LNCaP clone FGC (cell line): ENCODE results near the gene LMLN.
"Not testable (repeated sequence)": the region's sequence is repeated elsewhere in the genome, so short reads cannot be mapped to it uniquely, and the experiment has no call there.

ENCODE experiments used
- DNase-seq: peaks from one replicate; pipeline ENCODE4 v3.0.0-alpha.2; 2011; ENCODE audit warnings: low read depth
- H3K4me3 ChIP-seq: 2 replicates; pipeline ENCODE4 v1.5.1; 2011; ENCODE audit warnings: mild to moderate bottlenecking, low read depth, low read length, control low read depth
- TF ChIP-seq, protein P1 (sequence below): IDR thresholded peaks from 2 replicates; pipeline ENCODE4 v1.5.1; 2012; ENCODE audit warnings: mild to moderate bottlenecking; ENCODE audit not compliant: control insufficient read depth, insufficient read depth; ENCODE audit errors: extremely low read depth

The LMLN gene

DNA sequence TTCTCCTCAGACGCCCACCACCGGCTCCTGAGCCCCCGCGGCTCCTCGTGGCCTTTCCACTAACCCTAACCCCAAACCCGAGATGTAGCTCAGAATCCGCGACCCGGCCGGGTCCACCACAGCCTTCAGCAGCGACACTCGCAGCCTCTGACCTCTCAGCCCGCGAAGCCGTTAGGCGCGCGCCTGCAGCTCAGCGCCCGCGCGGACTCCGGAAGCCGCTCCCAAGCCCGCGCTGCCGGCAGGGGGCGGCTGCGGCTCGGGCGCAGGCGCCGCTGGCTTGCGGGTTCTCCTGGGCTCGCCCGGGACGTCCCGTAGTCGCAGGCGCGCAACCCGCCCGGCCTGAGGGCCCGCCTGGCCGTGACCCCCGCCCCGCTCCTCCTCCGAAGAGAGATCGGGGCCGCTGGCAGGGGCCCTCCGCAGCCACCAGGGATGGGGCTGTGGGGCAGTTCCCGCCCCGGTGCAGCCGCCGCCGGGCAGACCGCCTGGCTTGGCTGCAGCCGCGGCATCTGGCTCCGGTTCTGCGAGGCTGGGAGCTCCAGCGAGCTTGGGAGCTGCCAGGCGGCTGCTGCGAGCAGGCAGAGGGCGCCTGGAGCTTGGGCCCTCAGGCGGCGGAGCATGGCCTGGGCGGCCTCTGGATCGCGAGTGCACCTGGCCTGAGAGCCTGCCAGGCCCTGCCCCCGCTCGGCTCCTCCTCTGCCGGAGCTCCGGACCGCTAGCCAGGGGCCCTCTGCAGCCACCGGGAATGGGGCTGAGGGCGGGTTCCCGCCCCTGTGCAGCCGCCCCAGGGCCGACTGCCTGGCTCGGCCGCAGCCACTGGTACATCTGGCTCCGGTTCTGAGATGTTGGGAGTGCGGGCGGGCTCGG, 120.7 kb downstream of the LMLN start:
- peak overlapping the region; percentile 29; the same call in 1 of the 2 replicates for H3K4me3 ChIP-seq
- DNase-seq = peak; percentile 61
- TF ChIP-seq, protein P1, sequence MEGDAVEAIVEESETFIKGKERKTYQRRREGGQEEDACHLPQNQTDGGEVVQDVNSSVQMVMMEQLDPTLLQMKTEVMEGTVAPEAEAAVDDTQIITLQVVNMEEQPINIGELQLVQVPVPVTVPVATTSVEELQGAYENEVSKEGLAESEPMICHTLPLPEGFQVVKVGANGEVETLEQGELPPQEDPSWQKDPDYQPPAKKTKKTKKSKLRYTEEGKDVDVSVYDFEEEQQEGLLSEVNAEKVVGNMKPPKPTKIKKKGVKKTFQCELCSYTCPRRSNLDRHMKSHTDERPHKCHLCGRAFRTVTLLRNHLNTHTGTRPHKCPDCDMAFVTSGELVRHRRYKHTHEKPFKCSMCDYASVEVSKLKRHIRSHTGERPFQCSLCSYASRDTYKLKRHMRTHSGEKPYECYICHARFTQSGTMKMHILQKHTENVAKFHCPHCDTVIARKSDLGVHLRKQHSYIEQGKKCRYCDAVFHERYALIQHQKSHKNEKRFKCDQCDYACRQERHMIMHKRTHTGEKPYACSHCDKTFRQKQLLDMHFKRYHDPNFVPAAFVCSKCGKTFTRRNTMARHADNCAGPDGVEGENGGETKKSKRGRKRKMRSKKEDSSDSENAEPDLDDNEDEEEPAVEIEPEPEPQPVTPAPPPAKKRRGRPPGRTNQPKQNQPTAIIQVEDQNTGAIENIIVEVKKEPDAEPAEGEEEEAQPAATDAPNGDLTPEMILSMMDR = peak; percentile 79

DNA sequence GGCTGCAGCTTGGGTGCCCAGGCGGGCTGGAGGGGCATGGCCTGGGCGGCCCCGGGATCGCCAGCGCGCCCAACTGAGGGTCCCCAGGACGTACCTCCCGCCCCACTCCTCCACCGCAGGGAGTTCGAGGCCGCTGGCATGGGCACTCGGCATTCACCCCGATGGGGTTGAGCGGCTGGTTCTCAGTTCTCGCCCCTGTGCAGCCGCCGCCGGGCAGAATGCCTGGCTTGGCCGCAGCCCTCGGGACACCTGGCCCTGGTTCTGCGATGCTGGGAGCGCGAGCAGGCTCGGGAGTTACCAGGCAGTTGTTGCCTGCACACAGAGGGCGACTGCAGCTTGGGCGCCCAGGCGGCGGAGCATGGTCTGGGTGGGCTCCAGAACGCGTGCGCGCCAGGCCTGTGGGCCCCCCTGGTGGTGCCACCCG, 121.4 kb downstream of the LMLN start:
- no peak overlapping the region for H3K4me3 ChIP-seq
- TF ChIP-seq, protein P1 = no peak

DNA sequence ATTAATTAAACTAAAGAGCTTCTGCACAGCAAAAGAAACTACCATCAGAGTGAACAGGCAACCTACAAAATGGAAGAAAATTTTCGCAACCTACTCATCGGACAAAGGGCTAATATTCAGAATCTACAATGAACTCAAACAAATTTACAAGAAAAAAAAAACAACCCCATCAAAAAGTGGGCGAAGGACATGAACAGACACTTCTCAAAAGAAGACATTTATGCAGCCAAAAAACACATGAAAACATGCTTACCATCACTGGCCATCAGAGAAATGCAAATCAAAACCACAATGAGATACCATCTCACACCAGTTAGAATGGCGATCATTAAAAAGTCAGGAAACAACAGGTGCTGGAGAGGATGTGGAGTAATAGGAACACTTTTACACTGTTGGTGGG, 122.2 kb downstream of the LMLN start:
- H3K4me3 ChIP-seq, DNase-seq: not testable (repeated sequence)

More for the DNA sequence above, 121.4 kb downstream of the LMLN start:
- no peak for DNase-seq

DNA sequence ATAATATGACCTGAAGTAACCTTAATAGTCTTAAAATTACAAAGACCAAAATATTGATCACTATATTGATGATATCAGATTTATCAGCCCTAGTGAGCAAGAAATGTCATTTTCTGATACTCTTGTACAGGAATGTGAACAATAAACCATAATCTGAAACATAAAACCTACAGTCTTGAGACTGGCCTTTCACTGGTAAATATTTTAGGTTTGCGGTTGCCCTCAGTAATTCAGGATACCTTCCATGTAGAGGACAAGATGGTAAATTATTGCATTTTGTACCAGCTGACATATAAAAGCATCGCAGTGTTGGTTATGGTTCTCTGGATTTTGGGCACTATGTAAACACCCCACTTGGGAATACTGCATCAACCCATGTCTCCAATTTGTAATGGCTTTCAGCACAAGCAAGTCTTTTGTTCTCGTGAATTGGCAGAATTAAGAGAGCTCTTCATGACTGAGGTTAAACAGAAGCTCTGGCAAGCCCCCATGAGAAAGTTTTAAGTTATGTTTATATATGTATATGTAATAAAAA, 128.5 kb downstream of the LMLN start:
- H3K4me3 ChIP-seq = no peak overlapping the region
- TF ChIP-seq, protein P1 = no peak
- DNase-seq = no peak

DNA sequence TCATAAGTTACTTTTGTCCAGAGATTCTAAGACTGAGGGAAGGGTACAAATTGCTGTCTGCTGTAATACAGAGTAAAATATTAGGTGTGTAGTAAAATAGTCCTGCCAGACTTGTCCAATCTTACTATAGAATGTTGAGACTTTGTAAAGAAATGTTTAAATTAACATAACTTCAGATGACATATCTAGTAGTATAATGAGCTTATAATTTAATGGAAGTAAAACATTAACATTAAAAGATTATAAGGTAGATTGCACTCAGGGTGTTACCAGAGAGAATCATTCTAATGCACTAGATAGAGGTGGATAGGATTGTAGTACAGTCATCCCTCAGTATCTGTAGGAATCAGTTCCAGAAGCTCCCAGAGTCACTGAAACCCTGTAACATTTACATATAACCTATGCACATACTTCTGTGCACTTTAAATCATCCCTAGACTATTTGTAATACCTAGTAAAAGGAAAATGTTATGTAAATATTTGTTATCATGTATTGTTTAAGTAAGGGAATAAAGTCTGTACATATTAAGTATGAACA, 130.8 kb downstream of the LMLN start:
- DNase-seq = no peak
- H3K4me3 ChIP-seq = no peak overlapping the region
- TF ChIP-seq, protein P1 = no peak

DNA sequence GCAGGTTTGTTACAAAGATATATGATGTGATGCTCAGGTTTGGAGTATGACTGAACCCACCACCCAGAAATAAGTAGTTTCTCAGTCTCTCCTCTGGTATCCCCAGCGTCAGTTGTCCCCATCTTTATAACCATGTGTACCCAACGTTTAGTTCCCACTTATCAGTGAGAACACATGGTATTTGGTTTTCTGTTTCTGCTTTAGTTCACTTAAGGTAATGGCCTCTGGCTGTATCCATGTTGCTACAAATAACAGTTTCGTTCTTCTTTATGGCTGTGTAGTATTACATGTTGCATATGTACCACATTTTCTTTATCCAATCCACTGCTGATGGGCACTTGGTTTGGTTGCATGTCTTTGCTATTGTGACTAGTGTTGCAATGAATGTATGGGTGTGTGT, 132.3 kb downstream of the LMLN start:
- TF ChIP-seq, protein P1 = no peak
- no peak overlapping the region for H3K4me3 ChIP-seq
- no peak for DNase-seq

- H3K4me3 ChIP-seq = no peak overlapping the region
- TF ChIP-seq, protein P1 = no peak
- no peak for DNase-seq
Measured at GRCh38 chr3:198093112-198093679, 133.2 kb downstream of the LMLN start.
